ENCODE measurements around the gene ZBTB25.

ZBTB25 gene

GRCh38 chr14:64474041-64474440, 29.6 kb downstream of the ZBTB25 start:
- H3K27ac ChIP-seq (ENCODE audit: low read depth, low read length, poor library complexity, severe bottlenecking), result no peak overlapping the region
- peaks cover 5% of the 10 kb centered on the region; the same call in 1 of the 2 replicates for H3K36me3 ChIP-seq (ENCODE audit: insufficient read depth, low read length)
- TF ChIP-seq CTCF (IDR thresholded peaks at IDR 0.05; ENCODE audit: low read length) (no peak), EZH2 (IDR thresholded peaks at IDR 0.05; ENCODE audit: borderline replicate concordance, low read length) (no peak)
- no peaks in the 10 kb centered on the region for H3K27me3 ChIP-seq (ENCODE audit: insufficient read depth, low read length)
- no peaks in the 10 kb centered on the region for H3K9me2 ChIP-seq (ENCODE audit: low read depth, low read length)
- H4K20me1 ChIP-seq (ENCODE audit: insufficient read depth, low read length), result no peaks in the 10 kb centered on the region
- no peak overlapping the region for H2AFZ ChIP-seq (ENCODE audit: low read length)
- H3K9me3 ChIP-seq (ENCODE audit: low read length), result no peaks in the 10 kb centered on the region
- no peak overlapping the region for H3K4me3 ChIP-seq (ENCODE audit: low read depth, low read length, poor library complexity, severe bottlenecking)
- no peaks in the 10 kb centered on the region for H3K4me1 ChIP-seq (ENCODE audit: insufficient read depth, low read length, severe bottlenecking)
- H3F3A ChIP-seq (ENCODE audit: insufficient read depth, low read length), result no peaks in the 10 kb centered on the region
- no peaks in the 10 kb centered on the region for H3K79me2 ChIP-seq (ENCODE audit: insufficient read depth, low read length)
- H3K9ac ChIP-seq (ENCODE audit: low read length), result no peak overlapping the region
- no peak overlapping the region for H3K4me2 ChIP-seq (ENCODE audit: low read length)

GRCh38 chr14:64468451-64468850, 35.2 kb downstream of the ZBTB25 start:
- no peak overlapping the region for H3K27ac ChIP-seq (ENCODE audit: low read depth, low read length, poor library complexity, severe bottlenecking)
- no peak overlapping the region for H2AFZ ChIP-seq (ENCODE audit: low read length)
- no peaks in the 10 kb centered on the region for H3K27me3 ChIP-seq (ENCODE audit: insufficient read depth, low read length)
- H3K79me2 ChIP-seq (ENCODE audit: insufficient read depth, low read length), result no peaks in the 10 kb centered on the region
- no peaks in the 10 kb centered on the region for H3K9me2 ChIP-seq (ENCODE audit: low read depth, low read length)
- TF ChIP-seq CTCF (IDR thresholded peaks at IDR 0.05; ENCODE audit: low read length), result no peak
- TF ChIP-seq EZH2 (IDR thresholded peaks at IDR 0.05; ENCODE audit: borderline replicate concordance, low read length), result no peak
- no peak overlapping the region for H3K4me3 ChIP-seq (ENCODE audit: low read depth, low read length, poor library complexity, severe bottlenecking)
- no peak overlapping the region for H3K4me2 ChIP-seq (ENCODE audit: low read length)
- no peaks in the 10 kb centered on the region for H3K36me3 ChIP-seq (ENCODE audit: insufficient read depth, low read length)
- H3K9me3 ChIP-seq (ENCODE audit: low read length), result no peaks in the 10 kb centered on the region
- peaks cover 23% of the 10 kb centered on the region for H3K4me1 ChIP-seq (ENCODE audit: insufficient read depth, low read length, severe bottlenecking)
- no peak overlapping the region for H3K9ac ChIP-seq (ENCODE audit: low read length)
- H3F3A ChIP-seq (ENCODE audit: insufficient read depth, low read length), result no peaks in the 10 kb centered on the region
- no peaks in the 10 kb centered on the region for H4K20me1 ChIP-seq (ENCODE audit: insufficient read depth, low read length)

- Histone ChIP-seq H3K27me3 (ENCODE audit: insufficient read depth, low read length) (no peaks in the 10 kb centered on the region), H3K9ac (ENCODE audit: low read length) (no peak overlapping the region), H3K4me1 (ENCODE audit: insufficient read depth, low read length, severe bottlenecking) (peaks cover 31% of the 10 kb centered on the region), H3K9me3 (ENCODE audit: low read length) (no peaks in the 10 kb centered on the region), H3K79me2 (ENCODE audit: insufficient read depth, low read length) (no peaks in the 10 kb centered on the region), H3K4me3 (ENCODE audit: low read depth, low read length, poor library complexity, severe bottlenecking) (no peak overlapping the region), H2AFZ (ENCODE audit: low read length) (no peak overlapping the region), H3F3A (ENCODE audit: insufficient read depth, low read length) (no peaks in the 10 kb centered on the region), H3K9me2 (ENCODE audit: low read depth, low read length) (no peaks in the 10 kb centered on the region), H4K20me1 (ENCODE audit: insufficient read depth, low read length) (no peaks in the 10 kb centered on the region), H3K4me2 (ENCODE audit: low read length) (no peak overlapping the region), H3K36me3 (ENCODE audit: insufficient read depth, low read length) (peaks cover 2% of the 10 kb centered on the region; the same call in 1 of the 2 replicates), H3K27ac (ENCODE audit: low read depth, low read length, poor library complexity, severe bottlenecking) (no peak overlapping the region)
- TF ChIP-seq CTCF (IDR thresholded peaks at IDR 0.05; ENCODE audit: low read length) (no peak), EZH2 (IDR thresholded peaks at IDR 0.05; ENCODE audit: borderline replicate concordance, low read length) (no peak)
Observed at GRCh38 chr14:64467566-64467965, 36.1 kb downstream of the ZBTB25 start.

Measured in OCI-LY1 (cell line).